HG02870 (cell line): ENCODE data around the gene FAM111B.
A peak's percentile ranks its signal among the peaks of the same experiment; 100 is the strongest.

Experiments used
- ATAC-seq: cut with Tn5 transposase; IDR thresholded peaks from one replicate; pipeline ENCODE4 v1.9.1; 2021; ENCODE audit warnings: mild to moderate bottlenecking, moderate library complexity; ENCODE audit not compliant: unreplicated experiment

The FAM111B gene

GRCh38 chr11:59154610-59155009 is 47.6 kb downstream of the FAM111B start:
- ATAC-seq: no peak

- ATAC-seq: no peak
These were observed 50.4 kb downstream of the FAM111B start for GRCh38 chr11:59157433-59157832.

- peak; percentile 88 for ATAC-seq
These were observed 51.4 kb downstream of the FAM111B start for GRCh38 chr11:59158206-59159068.

- ATAC-seq: peak; percentile 51
These were observed 57.0 kb downstream of the FAM111B start for GRCh38 chr11:59164028-59164427.

- ATAC-seq: peak; percentile 65
These were observed 64.7 kb downstream of the FAM111B start, which contains the start of gene DTX4 for GRCh38 chr11:59171508-59172322. Gene DTX4, plus strand, starts transcription at chr11:59172132. Its CDS starts 464 bp downstream, at chr11:59172596.

GRCh38 chr11:59172345-59173079 is 65.5 kb downstream of the FAM111B start:
- ATAC-seq: peak; percentile 29

GRCh38 chr11:59173080-59173963 is 66.3 kb downstream of the FAM111B start:
- ATAC-seq: peak; percentile 1

- ATAC-seq: no peak
These were observed 67.1 kb downstream of the FAM111B start for GRCh38 chr11:59173964-59174663.

- no peak for ATAC-seq
These were observed 67.6 kb downstream of the FAM111B start for GRCh38 chr11:59174664-59175033.

GRCh38 chr11:59175091-59175501 is 68.1 kb downstream of the FAM111B start:
- ATAC-seq: no peak

- no peak for ATAC-seq
These were observed 69.3 kb downstream of the FAM111B start for GRCh38 chr11:59176330-59176729.
